GM12878 (cell line): ENCODE measurements around the gene ANGPTL2. TPM values are rescaled to one million over a fixed set of nuclear protein-coding genes. Genes with fewer than 3 reads are reported as not detected.

Source experiments
- ETV6 ChIP-seq, 2 experiments: fragments of 450-650 bp in 1 of 2; IDR thresholded peaks in 1 of 2; conservative IDR thresholded peaks in 1 of 2; 2 replicates each; pipeline ENCODE4 v1.6.1; 2014; ENCODE audit warnings: antibody characterized with exemption in 1 of 2, borderline replicate concordance in 1 of 2, low read depth in 1 of 2, mild to moderate bottlenecking in 1 of 2, moderate library complexity in 1 of 2
- FOXM1 ChIP-seq: IDR thresholded peaks from 2 replicates; pipeline ENCODE4 v1.6.1; 2012; ENCODE audit warnings: low read depth, mild to moderate bottlenecking, inconsistent platforms, low read length, moderate library complexity
- MEF2B ChIP-seq: fragments of 450-650 bp; IDR thresholded peaks from 2 replicates; pipeline ENCODE4 v1.6.1; 2018; ENCODE audit warnings: mild to moderate bottlenecking, moderate library complexity; ENCODE audit not compliant: partially characterized antibody, poor library complexity, severe bottlenecking
- NFIC ChIP-seq: IDR thresholded peaks from 2 replicates; pipeline ENCODE4 v1.6.1; 2012; ENCODE audit warnings: low read depth, mild to moderate bottlenecking, inconsistent platforms, low read length, moderate library complexity
- SMARCA5 ChIP-seq: fragments of 450-650 bp; IDR thresholded peaks from 2 replicates; pipeline ENCODE4 v1.6.1; 2017; ENCODE audit warnings: mild to moderate bottlenecking
- ZNF24 ChIP-seq: fragments of 450-650 bp; IDR thresholded peaks from 2 replicates; pipeline ENCODE4 v1.6.1; 2017; ENCODE audit warnings: antibody characterized with exemption, mild to moderate bottlenecking
- ZSCAN29 ChIP-seq: fragments of 450-650 bp; IDR thresholded peaks from 2 replicates; pipeline ENCODE4 v1.6.1; 2017; ENCODE audit warnings: mild to moderate bottlenecking, moderate library complexity
- polyA plus RNA-seq, 11 experiments: library from polyadenylated mRNA; depleted of rRNA in 4 of 11; unstranded in 6 of 11; stranded (reverse) in 5 of 11; fragments of >200 nt; fragmentation: Nextera tagmentation in 4 of 11; fragmentation: Illumina TruSeq in 1 of 11; extraction: Ambion mirVana in 4 of 11; extraction: Trizol in 1 of 11; gene quantifications; 1 replicate in 1 of 11; 2 replicates in 10 of 11; pipeline versions ENCODE4 v1.2.1 to v1.2.3, GENCODE V29; 2011 to 2016; ENCODE audit warnings: inconsistent platforms in 2 of 11, missing spikeins in 2 of 11, low read depth in 1 of 11
- total RNA-seq, 4 experiments: library from RNA; depleted of rRNA in 3 of 4; stranded (reverse); fragments of >200 nt in 3 of 4; fragmentation: Illumina TruSeq in 1 of 4; extraction: Trizol in 1 of 4; gene quantifications; 2 replicates each; pipeline versions ENCODE4 v1.2.1 to v1.2.3, GENCODE V29; 2013 to 2021
- TF ChIP-seq, protein P1 (sequence below): fragments of 450-650 bp; formaldehyde crosslinking; IDR thresholded peaks from 2 replicates; pipeline ENCODE4 v1.5.0; 2022; ENCODE audit warnings: mild to moderate bottlenecking, missing genetic modification characterization
- TF ChIP-seq, protein P2 (sequence below): fragments of 450-650 bp; IDR thresholded peaks from 2 replicates; pipeline ENCODE4 v1.6.1; 2016; ENCODE audit warnings: mild to moderate bottlenecking
- TF ChIP-seq, protein P3 (sequence below): fragments of 450-650 bp; IDR thresholded peaks from 2 replicates; pipeline ENCODE4 v1.6.1; 2018; ENCODE audit warnings: borderline replicate concordance, mild to moderate bottlenecking; ENCODE audit not compliant: partially characterized antibody
- TF ChIP-seq, protein P4 (sequence below): fragments of 450-650 bp; IDR thresholded peaks from 2 replicates; pipeline ENCODE4 v1.6.1; 2017; ENCODE audit warnings: mild to moderate bottlenecking, low read depth, inconsistent platforms; ENCODE audit not compliant: poor library complexity, severe bottlenecking
- TF ChIP-seq, protein P5 (sequence below): IDR thresholded peaks from 2 replicates; pipeline ENCODE4 v1.6.1; 2011; ENCODE audit warnings: mild to moderate bottlenecking, low read depth, low read length, moderate library complexity; ENCODE audit not compliant: insufficient replicate concordance
- TF ChIP-seq, protein P6 (sequence below), 3 experiments: IDR thresholded peaks in 2 of 3; conservative IDR thresholded peaks in 1 of 3; 2 replicates each; pipeline ENCODE4 v1.5.1; 2011; ENCODE audit warnings: low read depth in 3 of 3, low read length in 3 of 3, mild to moderate bottlenecking in 3 of 3, control low read depth in 2 of 3, moderate library complexity in 2 of 3, inconsistent platforms in 1 of 3, mixed read lengths in 1 of 3; ENCODE audit not compliant: control insufficient read depth in 2 of 3, insufficient read depth in 1 of 3; ENCODE audit errors: extremely low read depth in 1 of 3

Gene ANGPTL2
- total and polyA plus RNA-seq, 10 of the 15 experiments (the other 5 are each of a cell fraction or from before 2014, with no cell fraction given) = 0.13 to 2.6 (median 0.82) TPM; not detected in 1

DNA sequence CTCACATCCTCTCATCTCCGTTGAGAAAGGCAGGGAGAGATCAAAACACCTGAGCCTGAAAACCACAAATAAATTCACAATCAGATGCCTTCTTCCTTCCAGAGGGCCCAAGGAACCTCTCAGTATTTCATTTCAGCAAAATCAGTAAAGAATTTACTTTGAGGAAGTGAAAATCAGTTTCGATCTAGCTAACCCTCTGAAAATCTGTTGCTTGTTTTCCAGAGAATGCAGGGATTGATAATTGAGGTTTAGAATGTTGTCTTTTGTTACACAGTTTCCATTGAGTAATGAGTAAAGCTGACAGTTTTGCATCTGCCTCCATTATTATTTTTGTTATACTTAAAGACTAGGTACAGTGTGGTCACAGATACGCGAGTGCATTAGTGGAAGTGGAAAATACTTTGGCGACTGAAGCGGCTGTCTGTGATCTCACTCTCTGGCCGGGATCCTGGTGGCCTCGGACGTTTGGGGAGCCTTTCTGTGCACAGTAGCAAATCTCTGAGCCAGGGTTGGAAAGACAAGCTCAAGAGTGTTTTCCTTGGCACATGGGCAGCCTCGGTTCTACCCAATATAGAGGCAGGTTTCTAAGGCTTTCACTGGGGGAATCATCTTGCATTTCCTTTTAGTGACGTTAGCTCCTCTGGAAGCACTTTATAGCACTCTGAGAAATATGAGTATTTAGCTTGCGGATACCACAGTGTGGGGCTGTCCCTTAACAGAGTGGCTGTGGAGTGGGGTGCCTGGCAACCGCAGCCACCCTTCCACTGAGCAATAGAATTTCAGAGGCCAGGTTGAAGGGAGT lies 32.2 kb upstream of the ANGPTL2 start (continued):
- TF ChIP-seq, protein P1, sequence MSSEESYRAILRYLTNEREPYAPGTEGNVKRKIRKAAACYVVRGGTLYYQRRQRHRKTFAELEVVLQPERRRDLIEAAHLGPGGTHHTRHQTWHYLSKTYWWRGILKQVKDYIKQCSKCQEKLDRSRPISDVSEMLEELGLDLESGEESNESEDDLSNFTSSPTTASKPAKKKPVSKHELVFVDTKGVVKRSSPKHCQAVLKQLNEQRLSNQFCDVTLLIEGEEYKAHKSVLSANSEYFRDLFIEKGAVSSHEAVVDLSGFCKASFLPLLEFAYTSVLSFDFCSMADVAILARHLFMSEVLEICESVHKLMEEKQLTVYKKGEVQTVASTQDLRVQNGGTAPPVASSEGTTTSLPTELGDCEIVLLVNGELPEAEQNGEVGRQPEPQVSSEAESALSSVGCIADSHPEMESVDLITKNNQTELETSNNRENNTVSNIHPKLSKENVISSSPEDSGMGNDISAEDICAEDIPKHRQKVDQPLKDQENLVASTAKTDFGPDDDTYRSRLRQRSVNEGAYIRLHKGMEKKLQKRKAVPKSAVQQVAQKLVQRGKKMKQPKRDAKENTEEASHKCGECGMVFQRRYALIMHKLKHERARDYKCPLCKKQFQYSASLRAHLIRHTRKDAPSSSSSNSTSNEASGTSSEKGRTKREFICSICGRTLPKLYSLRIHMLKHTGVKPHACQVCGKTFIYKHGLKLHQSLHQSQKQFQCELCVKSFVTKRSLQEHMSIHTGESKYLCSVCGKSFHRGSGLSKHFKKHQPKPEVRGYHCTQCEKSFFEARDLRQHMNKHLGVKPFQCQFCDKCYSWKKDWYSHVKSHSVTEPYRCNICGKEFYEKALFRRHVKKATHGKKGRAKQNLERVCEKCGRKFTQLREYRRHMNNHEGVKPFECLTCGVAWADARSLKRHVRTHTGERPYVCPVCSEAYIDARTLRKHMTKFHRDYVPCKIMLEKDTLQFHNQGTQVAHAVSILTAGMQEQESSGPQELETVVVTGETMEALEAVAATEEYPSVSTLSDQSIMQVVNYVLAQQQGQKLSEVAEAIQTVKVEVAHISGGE = no peak
- TF ChIP-seq, protein P2, sequence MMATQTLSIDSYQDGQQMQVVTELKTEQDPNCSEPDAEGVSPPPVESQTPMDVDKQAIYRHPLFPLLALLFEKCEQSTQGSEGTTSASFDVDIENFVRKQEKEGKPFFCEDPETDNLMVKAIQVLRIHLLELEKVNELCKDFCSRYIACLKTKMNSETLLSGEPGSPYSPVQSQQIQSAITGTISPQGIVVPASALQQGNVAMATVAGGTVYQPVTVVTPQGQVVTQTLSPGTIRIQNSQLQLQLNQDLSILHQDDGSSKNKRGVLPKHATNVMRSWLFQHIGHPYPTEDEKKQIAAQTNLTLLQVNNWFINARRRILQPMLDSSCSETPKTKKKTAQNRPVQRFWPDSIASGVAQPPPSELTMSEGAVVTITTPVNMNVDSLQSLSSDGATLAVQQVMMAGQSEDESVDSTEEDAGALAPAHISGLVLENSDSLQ = peak; percentile 71
- TF ChIP-seq, protein P3, sequence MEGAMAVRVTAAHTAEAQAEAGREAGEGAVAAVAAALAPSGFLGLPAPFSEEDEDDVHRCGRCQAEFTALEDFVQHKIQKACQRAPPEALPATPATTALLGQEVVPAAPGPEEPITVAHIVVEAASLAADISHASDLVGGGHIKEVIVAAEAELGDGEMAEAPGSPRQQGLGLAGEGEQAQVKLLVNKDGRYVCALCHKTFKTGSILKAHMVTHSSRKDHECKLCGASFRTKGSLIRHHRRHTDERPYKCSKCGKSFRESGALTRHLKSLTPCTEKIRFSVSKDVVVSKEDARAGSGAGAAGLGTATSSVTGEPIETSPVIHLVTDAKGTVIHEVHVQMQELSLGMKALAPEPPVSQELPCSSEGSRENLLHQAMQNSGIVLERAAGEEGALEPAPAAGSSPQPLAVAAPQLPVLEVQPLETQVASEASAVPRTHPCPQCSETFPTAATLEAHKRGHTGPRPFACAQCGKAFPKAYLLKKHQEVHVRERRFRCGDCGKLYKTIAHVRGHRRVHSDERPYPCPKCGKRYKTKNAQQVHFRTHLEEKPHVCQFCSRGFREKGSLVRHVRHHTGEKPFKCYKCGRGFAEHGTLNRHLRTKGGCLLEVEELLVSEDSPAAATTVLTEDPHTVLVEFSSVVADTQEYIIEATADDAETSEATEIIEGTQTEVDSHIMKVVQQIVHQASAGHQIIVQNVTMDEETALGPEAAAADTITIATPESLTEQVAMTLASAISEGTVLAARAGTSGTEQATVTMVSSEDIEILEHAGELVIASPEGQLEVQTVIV = no peak
- TF ChIP-seq NFIC (peak; percentile 82), ETV6 (conservative IDR thresholded peaks at IDR 0.05 in 1 of 2, IDR thresholded peaks at IDR 0.05 in 1 of 2; ENCODE audit: borderline replicate concordance in 1 of 2, low read depth in 1 of 2) (peak in 1 of 2 experiments; percentile 61; a peak in 1 of 4 replicates), ZNF24 (no peak), ZSCAN29 (no peak), MEF2B (peak; percentile 67), FOXM1 (peak; percentile 74; the same call in 1 of the 2 replicates), SMARCA5 (peak; percentile 48; the same call in 1 of the 2 replicates)
- TF ChIP-seq, protein P4, sequence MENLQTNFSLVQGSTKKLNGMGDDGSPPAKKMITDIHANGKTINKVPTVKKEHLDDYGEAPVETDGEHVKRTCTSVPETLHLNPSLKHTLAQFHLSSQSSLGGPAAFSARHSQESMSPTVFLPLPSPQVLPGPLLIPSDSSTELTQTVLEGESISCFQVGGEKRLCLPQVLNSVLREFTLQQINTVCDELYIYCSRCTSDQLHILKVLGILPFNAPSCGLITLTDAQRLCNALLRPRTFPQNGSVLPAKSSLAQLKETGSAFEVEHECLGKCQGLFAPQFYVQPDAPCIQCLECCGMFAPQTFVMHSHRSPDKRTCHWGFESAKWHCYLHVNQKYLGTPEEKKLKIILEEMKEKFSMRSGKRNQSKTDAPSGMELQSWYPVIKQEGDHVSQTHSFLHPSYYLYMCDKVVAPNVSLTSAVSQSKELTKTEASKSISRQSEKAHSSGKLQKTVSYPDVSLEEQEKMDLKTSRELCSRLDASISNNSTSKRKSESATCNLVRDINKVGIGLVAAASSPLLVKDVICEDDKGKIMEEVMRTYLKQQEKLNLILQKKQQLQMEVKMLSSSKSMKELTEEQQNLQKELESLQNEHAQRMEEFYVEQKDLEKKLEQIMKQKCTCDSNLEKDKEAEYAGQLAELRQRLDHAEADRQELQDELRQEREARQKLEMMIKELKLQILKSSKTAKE = no peak
- TF ChIP-seq, protein P5, sequence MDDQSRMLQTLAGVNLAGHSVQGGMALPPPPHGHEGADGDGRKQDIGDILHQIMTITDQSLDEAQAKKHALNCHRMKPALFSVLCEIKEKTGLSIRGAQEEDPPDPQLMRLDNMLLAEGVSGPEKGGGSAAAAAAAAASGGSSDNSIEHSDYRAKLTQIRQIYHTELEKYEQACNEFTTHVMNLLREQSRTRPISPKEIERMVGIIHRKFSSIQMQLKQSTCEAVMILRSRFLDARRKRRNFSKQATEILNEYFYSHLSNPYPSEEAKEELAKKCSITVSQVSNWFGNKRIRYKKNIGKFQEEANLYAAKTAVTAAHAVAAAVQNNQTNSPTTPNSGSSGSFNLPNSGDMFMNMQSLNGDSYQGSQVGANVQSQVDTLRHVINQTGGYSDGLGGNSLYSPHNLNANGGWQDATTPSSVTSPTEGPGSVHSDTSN = no peak
- TF ChIP-seq, protein P6, sequence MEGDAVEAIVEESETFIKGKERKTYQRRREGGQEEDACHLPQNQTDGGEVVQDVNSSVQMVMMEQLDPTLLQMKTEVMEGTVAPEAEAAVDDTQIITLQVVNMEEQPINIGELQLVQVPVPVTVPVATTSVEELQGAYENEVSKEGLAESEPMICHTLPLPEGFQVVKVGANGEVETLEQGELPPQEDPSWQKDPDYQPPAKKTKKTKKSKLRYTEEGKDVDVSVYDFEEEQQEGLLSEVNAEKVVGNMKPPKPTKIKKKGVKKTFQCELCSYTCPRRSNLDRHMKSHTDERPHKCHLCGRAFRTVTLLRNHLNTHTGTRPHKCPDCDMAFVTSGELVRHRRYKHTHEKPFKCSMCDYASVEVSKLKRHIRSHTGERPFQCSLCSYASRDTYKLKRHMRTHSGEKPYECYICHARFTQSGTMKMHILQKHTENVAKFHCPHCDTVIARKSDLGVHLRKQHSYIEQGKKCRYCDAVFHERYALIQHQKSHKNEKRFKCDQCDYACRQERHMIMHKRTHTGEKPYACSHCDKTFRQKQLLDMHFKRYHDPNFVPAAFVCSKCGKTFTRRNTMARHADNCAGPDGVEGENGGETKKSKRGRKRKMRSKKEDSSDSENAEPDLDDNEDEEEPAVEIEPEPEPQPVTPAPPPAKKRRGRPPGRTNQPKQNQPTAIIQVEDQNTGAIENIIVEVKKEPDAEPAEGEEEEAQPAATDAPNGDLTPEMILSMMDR (IDR thresholded peaks at IDR 0.05 in 2 of 3, conservative IDR thresholded peaks at IDR 0.05 in 1 of 3; ENCODE audit: control insufficient read depth in 2 of 3, extremely low read depth in 1 of 3, insufficient read depth in 1 of 3, low read depth in 3 of 3, low read length in 3 of 3) = 0 out of 6 replicates have a peak, but pooled peaks of 1 of the 3 experiments have one; percentile 3
